IPS DF 6.9 (cell line): ENCODE results near the gene CEACAM18.
"Not testable (repeated sequence)": the region's sequence is repeated elsewhere in the genome, so short reads cannot be mapped to it uniquely, and the experiment has no call there.

Source experiments
- DNase-seq: peaks from one replicate; pipeline ENCODE4 v3.0.0-alpha.2; 2013; ENCODE audit warnings: low read depth, low spot score
- H3K27ac ChIP-seq: one replicate; pipeline ENCODE4 v1.5.1; 2013; ENCODE audit warnings: low read length, control low read depth
- H3K27me3 ChIP-seq: 2 replicates; pipeline ENCODE4 v1.6.1; 2013; ENCODE audit warnings: mild to moderate bottlenecking, low read length; ENCODE audit not compliant: control insufficient read depth, insufficient read depth
- H3K36me3 ChIP-seq: 2 replicates; pipeline ENCODE4 v1.6.1; 2013; ENCODE audit warnings: low read length; ENCODE audit not compliant: control insufficient read depth, insufficient read depth
- H3K4me1 ChIP-seq: 2 replicates; pipeline ENCODE4 v1.6.1; 2013; ENCODE audit warnings: low read length; ENCODE audit not compliant: control insufficient read depth, insufficient read depth
- H3K4me3 ChIP-seq: 2 replicates; pipeline ENCODE4 v1.5.1; 2013; ENCODE audit warnings: mild to moderate bottlenecking, low read length
- H3K9me3 ChIP-seq: 2 replicates; pipeline ENCODE4 v1.6.1; 2013; ENCODE audit warnings: low read length, inconsistent platforms; ENCODE audit not compliant: control insufficient read depth, insufficient read depth
- WGBS: extraction: QIAGEN DNeasy Blood & Tissue Kit; methylation state at CpG from one replicate; pipeline ENCODE4 v1.1.7; 2013; ENCODE audit warnings: mixed read lengths, missing lambda C conversion rate; ENCODE audit not compliant: insufficient read length, insufficient coverage; 5-methylcytosine and 5-hydroxymethylcytosine counted together

Gene CEACAM18

GRCh38 chr19:51493776-51494175, 15.4 kb downstream of the CEACAM18 start:
- no peaks in the 10 kb centered on the region for H3K9me3 ChIP-seq
- no peaks in the 10 kb centered on the region for H3K36me3 ChIP-seq
- WGBS, result no CpG with 5 or more reads among the region's 2 CpGs
- H3K27ac ChIP-seq, result no peak overlapping the region
- H3K27me3 ChIP-seq, result no peaks in the 10 kb centered on the region
- DNase-seq, result no peak
- no peak overlapping the region for H3K4me3 ChIP-seq
- no peaks in the 10 kb centered on the region for H3K4me1 ChIP-seq

GRCh38 chr19:51497666-51498065, 19.3 kb downstream of the CEACAM18 start:
- Histone ChIP-seq H3K27me3 (no peaks in the 10 kb centered on the region), H3K4me3 (no peak overlapping the region), H3K9me3 (no peaks in the 10 kb centered on the region), H3K4me1 (no peaks in the 10 kb centered on the region; the same call in 1 of the 2 replicates), H3K36me3 (no peaks in the 10 kb centered on the region), H3K27ac (no peak overlapping the region)
- WGBS, result no CpG with 5 or more reads among the region's 3 CpGs
- no peak for DNase-seq

- not testable (repeated sequence) for H3K36me3 ChIP-seq, H3K27ac ChIP-seq, H3K4me1 ChIP-seq, H3K27me3 ChIP-seq, DNase-seq, H3K9me3 ChIP-seq, H3K4me3 ChIP-seq
- WGBS, result no CpG with 5 or more reads among the region's 8 CpGs
Measured at GRCh38 chr19:51500931-51501330, 22.6 kb downstream of the CEACAM18 start.

GRCh38 chr19:51501594-51502263, 23.4 kb downstream of the CEACAM18 start, which contains the start of gene SIGLEC12:
TSS of gene SIGLEC12 (minus strand) at chr19:51501800. CDS start at chr19:51501733, 67 bp downstream.
- no peak within 1 kb of the TSS for H3K4me3 ChIP-seq
- no peaks in the 10 kb centered on the region for H3K27me3 ChIP-seq
- no peaks in the 10 kb centered on the region; the same call in 1 of the 2 replicates for H3K4me1 ChIP-seq
- no peak within 1 kb of the TSS for H3K27ac ChIP-seq
- H3K9me3 ChIP-seq, result no peaks in the 10 kb centered on the region
- H3K36me3 ChIP-seq, result no peaks in the 10 kb centered on the region
- no CpG with 5 or more reads among the region's 12 CpGs for WGBS
- DNase-seq, result no peak

- Histone ChIP-seq H3K27ac (no peak overlapping the region), H3K36me3 (no peaks in the 10 kb centered on the region), H3K4me1 (no peaks in the 10 kb centered on the region; the same call in 1 of the 2 replicates), H3K9me3 (no peaks in the 10 kb centered on the region), H3K27me3 (no peaks in the 10 kb centered on the region), H3K4me3 (no peak overlapping the region)
- no peak for DNase-seq
- WGBS, result no CpG with 5 or more reads among the region's 5 CpGs
Measured at GRCh38 chr19:51503286-51503817, 25.0 kb downstream of the CEACAM18 start.

GRCh38 chr19:51503896-51504295, 25.6 kb downstream of the CEACAM18 start:
- Histone ChIP-seq H3K4me1 (no peaks in the 10 kb centered on the region; the same call in 1 of the 2 replicates), H3K4me3 (no peak overlapping the region), H3K9me3 (no peaks in the 10 kb centered on the region), H3K27ac (no peak overlapping the region), H3K27me3 (no peaks in the 10 kb centered on the region), H3K36me3 (no peaks in the 10 kb centered on the region)
- no peak for DNase-seq
- WGBS, result no CpG with 5 or more reads among the region's 3 CpGs

- H3K9me3 ChIP-seq, result no peaks in the 10 kb centered on the region
- no peaks in the 10 kb centered on the region for H3K27me3 ChIP-seq
- no peak overlapping the region for H3K4me3 ChIP-seq
- no peak for DNase-seq
- WGBS, result no CpG with 5 or more reads among the region's 3 CpGs
- H3K4me1 ChIP-seq, result no peaks in the 10 kb centered on the region; the same call in 1 of the 2 replicates
- H3K27ac ChIP-seq, result no peak overlapping the region
- no peaks in the 10 kb centered on the region for H3K36me3 ChIP-seq
Measured at GRCh38 chr19:51505904-51506303, 27.6 kb downstream of the CEACAM18 start.

- Histone ChIP-seq H3K27me3 (no peaks in the 10 kb centered on the region), H3K4me1 (no peaks in the 10 kb centered on the region), H3K4me3 (no peak overlapping the region), H3K27ac (no peak overlapping the region), H3K36me3 (no peaks in the 10 kb centered on the region), H3K9me3 (no peaks in the 10 kb centered on the region)
- no CpG with 5 or more reads among the region's 3 CpGs for WGBS
- no peak for DNase-seq
Measured at GRCh38 chr19:51507192-51507591, 28.9 kb downstream of the CEACAM18 start.

GRCh38 chr19:51507640-51508058, 29.3 kb downstream of the CEACAM18 start:
- Histone ChIP-seq H3K36me3 (no peaks in the 10 kb centered on the region), H3K9me3 (no peaks in the 10 kb centered on the region), H3K27ac (no peak overlapping the region), H3K4me3 (no peak overlapping the region), H3K27me3 (no peaks in the 10 kb centered on the region), H3K4me1 (no peaks in the 10 kb centered on the region)
- WGBS, result no CpG with 5 or more reads among the region's 6 CpGs
- no peak for DNase-seq

GRCh38 chr19:51508059-51508733, 29.9 kb downstream of the CEACAM18 start:
- H3K9me3 ChIP-seq, result no peaks in the 10 kb centered on the region
- H3K36me3 ChIP-seq, result no peaks in the 10 kb centered on the region
- no peak overlapping the region for H3K27ac ChIP-seq
- WGBS, result no CpG with 5 or more reads among the region's 3 CpGs
- H3K4me3 ChIP-seq, result no peak overlapping the region
- DNase-seq, result no peak
- no peaks in the 10 kb centered on the region for H3K4me1 ChIP-seq
- H3K27me3 ChIP-seq, result no peaks in the 10 kb centered on the region
